Fibroblast of the aortic adventitia (primary cell): ENCODE results near the gene RBM5. TPM values are rescaled to one million over a fixed set of nuclear protein-coding genes. Genes with fewer than 3 reads are reported as not detected.
A peak's percentile ranks its signal among the peaks of the same experiment; 100 is the strongest.

Experiments used
- DNase-seq: peaks from one replicate; pipeline ENCODE4 v3.0.0-alpha.2; 2010; ENCODE audit warnings: low read depth
- H3K4me3 ChIP-seq: 2 replicates; pipeline ENCODE4 v1.5.1; 2011; ENCODE audit warnings: low read depth, mild to moderate bottlenecking, control low read depth, low read length, moderate library complexity
- total RNA-seq: library from RNA; depleted of rRNA; stranded (reverse); fragments of >200 nt; gene quantifications from 2 replicates; pipeline ENCODE4 v1.2.3, GENCODE V29; 2012; ENCODE audit warnings: low replicate concordance
- TF ChIP-seq, protein P1 (sequence below): IDR thresholded peaks from 2 replicates; pipeline ENCODE4 v1.5.1; 2011; ENCODE audit warnings: mild to moderate bottlenecking, low read length, control low read depth, inconsistent platforms; ENCODE audit not compliant: insufficient read depth

The RBM5 gene
- total RNA-seq, 1 donor, result 142 TPM

DNA sequence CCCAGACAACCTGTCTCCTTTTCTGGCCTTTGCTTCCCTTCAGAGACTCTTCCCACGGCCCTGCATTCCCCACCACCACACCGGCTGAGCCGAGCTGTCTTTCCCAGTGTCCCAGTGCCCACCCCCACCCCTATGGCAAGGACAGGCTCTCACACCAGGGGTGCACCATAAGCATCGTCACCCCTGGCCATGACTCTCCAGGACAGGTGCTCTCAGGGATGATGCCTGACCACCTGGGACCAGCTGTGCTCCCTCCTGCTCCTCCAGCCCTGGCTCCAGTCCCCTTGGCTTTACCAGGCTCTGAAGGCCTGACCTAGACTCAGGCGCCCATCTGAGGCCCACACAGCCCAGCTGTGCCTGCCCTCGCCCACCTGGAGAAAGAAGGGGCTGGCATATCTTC is 48.8 kb downstream of the RBM5 start:
- DNase-seq, result no peak
- H3K4me3 ChIP-seq, result no peak overlapping the region
- TF ChIP-seq, protein P1, sequence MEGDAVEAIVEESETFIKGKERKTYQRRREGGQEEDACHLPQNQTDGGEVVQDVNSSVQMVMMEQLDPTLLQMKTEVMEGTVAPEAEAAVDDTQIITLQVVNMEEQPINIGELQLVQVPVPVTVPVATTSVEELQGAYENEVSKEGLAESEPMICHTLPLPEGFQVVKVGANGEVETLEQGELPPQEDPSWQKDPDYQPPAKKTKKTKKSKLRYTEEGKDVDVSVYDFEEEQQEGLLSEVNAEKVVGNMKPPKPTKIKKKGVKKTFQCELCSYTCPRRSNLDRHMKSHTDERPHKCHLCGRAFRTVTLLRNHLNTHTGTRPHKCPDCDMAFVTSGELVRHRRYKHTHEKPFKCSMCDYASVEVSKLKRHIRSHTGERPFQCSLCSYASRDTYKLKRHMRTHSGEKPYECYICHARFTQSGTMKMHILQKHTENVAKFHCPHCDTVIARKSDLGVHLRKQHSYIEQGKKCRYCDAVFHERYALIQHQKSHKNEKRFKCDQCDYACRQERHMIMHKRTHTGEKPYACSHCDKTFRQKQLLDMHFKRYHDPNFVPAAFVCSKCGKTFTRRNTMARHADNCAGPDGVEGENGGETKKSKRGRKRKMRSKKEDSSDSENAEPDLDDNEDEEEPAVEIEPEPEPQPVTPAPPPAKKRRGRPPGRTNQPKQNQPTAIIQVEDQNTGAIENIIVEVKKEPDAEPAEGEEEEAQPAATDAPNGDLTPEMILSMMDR, result no peak

DNA sequence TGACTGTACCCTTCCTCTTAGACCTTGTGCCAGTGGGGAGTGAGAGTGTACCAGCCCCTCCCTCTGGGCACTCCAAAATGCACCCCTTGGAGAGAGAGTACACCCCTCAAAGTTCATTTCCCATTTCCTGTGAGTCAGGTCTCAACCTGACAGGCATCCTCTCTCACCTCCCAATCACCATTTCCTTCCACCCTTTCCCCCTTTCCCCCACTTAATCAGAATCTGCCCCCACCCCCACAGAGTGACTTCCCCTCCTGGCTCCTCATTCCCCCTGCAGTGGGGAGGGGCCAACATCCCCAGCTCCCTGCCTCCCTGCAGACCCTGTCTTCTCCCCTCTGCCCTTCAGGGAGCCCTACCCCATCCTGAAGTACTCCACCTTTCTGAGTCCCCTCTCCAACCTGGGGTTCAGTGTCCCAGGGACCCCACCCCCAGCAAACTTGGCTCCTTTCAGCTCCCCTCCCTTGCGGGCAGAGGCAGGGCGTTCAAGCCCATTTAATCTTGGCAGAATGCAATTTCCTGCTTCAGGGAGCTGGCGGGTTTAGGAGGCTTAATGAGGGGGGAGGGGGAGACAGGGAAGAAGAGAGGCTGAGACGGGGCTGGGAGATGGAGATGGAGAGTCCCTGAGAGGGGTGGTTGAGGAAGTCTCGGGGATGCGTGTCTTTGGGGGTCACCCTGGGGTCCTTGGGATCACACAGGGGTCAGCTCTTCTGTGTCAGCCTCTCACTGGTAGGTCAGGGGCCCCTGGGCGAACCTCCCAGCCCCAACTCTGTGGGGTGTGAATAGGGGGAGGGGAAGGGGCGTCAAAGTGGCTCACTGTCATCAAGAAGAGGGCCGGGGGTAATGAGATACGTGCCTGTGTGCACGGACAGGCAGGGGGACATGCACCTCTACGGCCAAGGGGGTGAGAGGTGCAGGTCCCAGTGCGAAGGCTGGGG is 49.8 kb downstream of the RBM5 start:
- DNase-seq, result peak; percentile 31
- no peak overlapping the region for H3K4me3 ChIP-seq
- TF ChIP-seq, protein P1, result no peak

DNA sequence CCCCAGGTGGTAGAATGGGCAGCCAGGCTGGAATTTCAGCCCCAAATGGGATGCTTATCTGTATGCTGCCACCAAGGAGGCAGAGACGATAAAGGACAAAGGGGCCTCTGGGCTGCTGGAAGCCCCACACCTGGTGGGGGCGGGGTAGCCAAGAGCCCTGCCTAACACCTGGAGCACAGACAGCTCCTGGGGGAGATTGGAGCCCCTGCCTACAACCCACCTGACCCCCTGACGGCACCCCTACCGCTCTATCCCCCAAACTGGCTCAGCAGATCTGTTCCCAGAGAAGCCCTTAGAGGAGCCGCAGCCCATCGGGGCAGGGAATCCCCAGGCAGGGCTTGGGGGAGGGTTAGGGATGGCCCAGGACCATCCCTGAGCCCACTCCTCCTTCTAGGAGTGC is 50.6 kb downstream of the RBM5 start:
- TF ChIP-seq, protein P1, result no peak
- no peak overlapping the region for H3K4me3 ChIP-seq
- DNase-seq, result no peak

DNA sequence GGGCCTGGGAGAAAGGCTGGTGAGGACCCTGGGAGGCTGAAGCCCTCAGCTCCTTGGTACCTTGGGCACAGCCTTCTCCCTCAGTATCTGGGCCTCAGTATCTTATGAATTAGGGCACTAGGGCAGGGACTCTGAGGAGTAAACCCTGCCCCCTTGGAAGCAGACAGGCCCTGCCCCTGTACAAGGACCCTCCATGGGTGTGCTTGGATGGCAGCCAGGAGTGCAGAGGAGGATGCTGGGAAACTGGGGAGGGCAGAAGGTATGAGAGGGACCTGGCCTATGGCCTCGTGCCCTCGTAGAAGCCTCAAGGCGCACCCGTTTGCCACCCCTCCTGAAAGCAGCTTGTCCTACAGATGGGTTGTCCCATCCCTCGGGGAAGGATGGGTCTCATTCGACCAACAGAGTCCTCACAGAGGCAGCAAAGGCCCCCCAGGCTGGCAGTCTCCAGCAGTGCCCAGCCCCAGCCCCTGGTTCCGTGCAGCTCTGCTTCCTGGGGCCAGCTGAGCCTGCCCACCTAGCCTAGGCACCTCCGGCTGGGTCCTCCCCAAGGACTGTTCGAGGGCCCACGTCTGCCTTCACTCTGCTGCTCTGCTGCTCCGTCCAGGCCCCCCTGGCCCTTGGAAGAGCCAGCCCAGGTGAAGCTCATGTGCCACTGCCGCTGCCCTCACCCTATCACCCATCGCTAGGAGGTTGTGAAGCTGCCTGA is 51.2 kb downstream of the RBM5 start:
- no peak overlapping the region for H3K4me3 ChIP-seq
- TF ChIP-seq, protein P1, result no peak
- DNase-seq, result no peak

DNA sequence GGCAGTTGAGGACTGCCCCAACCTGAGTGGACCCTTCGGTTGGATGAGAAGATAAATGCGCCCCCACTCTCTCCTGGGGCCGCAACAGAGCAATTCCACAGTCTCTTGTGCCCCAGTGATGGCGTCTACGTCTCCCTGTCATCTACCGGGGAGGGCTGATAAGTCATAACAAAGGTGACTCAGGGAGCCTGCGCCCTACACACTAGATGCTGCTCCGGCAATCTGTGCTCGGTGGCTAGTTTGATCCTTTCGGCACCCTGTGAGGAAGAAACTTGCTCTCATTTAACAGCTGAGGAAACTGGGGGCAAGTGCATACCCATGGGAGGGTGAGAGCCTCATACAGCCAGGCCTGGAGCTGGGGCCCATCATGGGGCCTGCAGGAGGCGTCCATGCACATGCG is 52.3 kb downstream of the RBM5 start:
- TF ChIP-seq, protein P1, result no peak

DNA sequence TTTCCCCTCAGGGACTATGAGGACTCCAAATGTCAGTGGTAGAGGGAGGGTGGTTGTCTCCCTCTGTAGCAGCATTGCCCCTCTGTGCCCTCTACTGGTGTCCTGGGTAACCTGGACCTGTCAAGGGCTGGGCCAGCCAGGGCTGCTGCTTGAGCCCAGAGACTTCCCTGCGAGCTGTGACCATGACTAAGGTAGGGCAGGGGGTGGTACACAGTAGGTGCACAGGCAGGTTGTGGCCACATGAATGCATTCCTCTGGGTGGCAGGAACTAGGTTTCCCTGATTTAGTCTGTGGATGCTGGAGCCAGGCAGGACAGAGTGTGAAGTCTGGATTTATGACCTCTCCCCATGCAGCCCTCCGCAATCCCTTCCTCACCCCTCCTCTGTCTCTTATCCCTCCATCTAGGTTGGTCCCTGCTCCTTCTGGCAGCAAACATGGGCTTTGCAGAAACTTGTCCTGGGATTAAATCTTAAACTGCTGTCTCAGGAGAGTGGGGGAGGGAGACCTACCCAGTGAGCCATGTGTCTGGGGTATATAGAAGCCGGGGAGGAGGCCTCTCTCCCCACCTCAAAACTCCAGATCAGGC is 57.7 kb downstream of the RBM5 start:
- no peak for DNase-seq
- H3K4me3 ChIP-seq, result no peak overlapping the region
- TF ChIP-seq, protein P1, result no peak

More for the DNA sequence above, 52.3 kb downstream of the RBM5 start:
- H3K4me3 ChIP-seq, result no peak overlapping the region
- DNase-seq, result no peak
